NCI-H345 treated with DMSO at 0.1 percent for 48 hours (cell line): ENCODE results near the gene DOCK4.

Experiments used
- DNase-seq: peaks from one replicate; lab custom pipeline; 2025; ENCODE audit not compliant: unreplicated experiment; lab: John Stamatoyannopoulos, UW

DOCK4 gene

GRCh38 chr7:112084520-112084971 is 121.7 kb downstream of the DOCK4 start:
- DNase-seq, result no peak

- no peak for DNase-seq
Observed at GRCh38 chr7:112083776-112084355, 122.3 kb downstream of the DOCK4 start.

GRCh38 chr7:112082306-112082705 is 123.9 kb downstream of the DOCK4 start:
- no peak for DNase-seq

- no peak for DNase-seq
Observed at GRCh38 chr7:112081778-112082177, 124.4 kb downstream of the DOCK4 start.

- DNase-seq, result no peak
Observed at GRCh38 chr7:112080978-112081377, 125.2 kb downstream of the DOCK4 start.

- DNase-seq, result no peak
Observed at GRCh38 chr7:112080441-112080840, 125.8 kb downstream of the DOCK4 start.

- no peak for DNase-seq
Observed at GRCh38 chr7:112079673-112080072, 126.5 kb downstream of the DOCK4 start.

GRCh38 chr7:112079122-112079521 is 127.1 kb downstream of the DOCK4 start:
- no peak for DNase-seq

- no peak for DNase-seq
Observed at GRCh38 chr7:112076324-112076723, 129.9 kb downstream of the DOCK4 start.

GRCh38 chr7:112074464-112074863 is 131.7 kb downstream of the DOCK4 start:
- DNase-seq, result no peak

GRCh38 chr7:112073530-112073929 is 132.7 kb downstream of the DOCK4 start:
- no peak for DNase-seq

- DNase-seq, result no peak
Observed at GRCh38 chr7:112072541-112073245, 133.5 kb downstream of the DOCK4 start.

GRCh38 chr7:112071856-112072255 is 134.3 kb downstream of the DOCK4 start:
- DNase-seq, result no peak

GRCh38 chr7:112070674-112071256 is 135.4 kb downstream of the DOCK4 start:
- no peak for DNase-seq

- no peak for DNase-seq
Observed at GRCh38 chr7:112069879-112070321, 136.3 kb downstream of the DOCK4 start.

GRCh38 chr7:112068967-112069366 is 137.2 kb downstream of the DOCK4 start:
- no peak for DNase-seq

GRCh38 chr7:112067632-112068540 is 138.3 kb downstream of the DOCK4 start:
- DNase-seq, result peak; percentile 19

- no peak for DNase-seq
Observed at GRCh38 chr7:112067200-112067599, 139.0 kb downstream of the DOCK4 start.

- DNase-seq, result no peak
Observed at GRCh38 chr7:112065758-112066157, 140.4 kb downstream of the DOCK4 start.

GRCh38 chr7:112064627-112065385 is 141.4 kb downstream of the DOCK4 start:
- no peak for DNase-seq

- DNase-seq, result no peak
Observed at GRCh38 chr7:112063974-112064373, 142.2 kb downstream of the DOCK4 start.
